ENCODE results near the gene GTF2E1.

Gene GTF2E1

GRCh38 chr3:120800625-120801024 is 58.1 kb downstream of the GTF2E1 start:
- Histone ChIP-seq H3K4me1 (ENCODE audit: control insufficient read depth, low read depth, low read length) (no peaks in the 10 kb centered on the region), H3K36me3 (ENCODE audit: control insufficient read depth, insufficient read depth, low read length) (no peaks in the 10 kb centered on the region), H3K27ac (ENCODE audit: low read depth, low read length) (no peak overlapping the region), H3K4me3 (ENCODE audit: low read length) (no peak overlapping the region), H2BK120ac (ENCODE audit: low read depth, low read length) (no peak overlapping the region), H3K23ac (ENCODE audit: low read length) (no peak overlapping the region), H3K4ac (ENCODE audit: low read depth, low read length) (no peak overlapping the region), H3K4me2 (ENCODE audit: low read length) (no peak overlapping the region), H3K79me2 (ENCODE audit: control insufficient read depth, insufficient read depth, low read length) (no peaks in the 10 kb centered on the region), H3K18ac (ENCODE audit: low read length) (no peak overlapping the region), H3K27me3 (ENCODE audit: insufficient read depth, low read length, poor library complexity) (no peaks in the 10 kb centered on the region), H2BK5ac (ENCODE audit: low read length) (no peak overlapping the region), H4K8ac (ENCODE audit: low read depth, low read length) (no peak overlapping the region), H3K56ac (ENCODE audit: low read length) (no peak overlapping the region), H3K79me1 (ENCODE audit: low read length) (no peaks in the 10 kb centered on the region), H2AK5ac (ENCODE audit: low read length) (no peak overlapping the region), H2BK15ac (replicated peaks; ENCODE audit: low read depth) (no peak overlapping the region), H4K5ac (ENCODE audit: low read length) (no peak overlapping the region), H3K9ac (ENCODE audit: low read length) (no peak overlapping the region)
- no peak for DNase-seq

GRCh38 chr3:120801484-120801883 is 58.9 kb downstream of the GTF2E1 start:
- Histone ChIP-seq H3K4me2 (ENCODE audit: low read length) (no peak overlapping the region), H2AK5ac (ENCODE audit: low read length) (no peak overlapping the region), H3K27ac (ENCODE audit: low read depth, low read length) (no peak overlapping the region), H3K4me1 (ENCODE audit: control insufficient read depth, low read depth, low read length) (no peaks in the 10 kb centered on the region), H3K4me3 (ENCODE audit: low read length) (no peak overlapping the region), H3K56ac (ENCODE audit: low read length) (no peak overlapping the region), H3K79me2 (ENCODE audit: control insufficient read depth, insufficient read depth, low read length) (no peaks in the 10 kb centered on the region), H3K4ac (ENCODE audit: low read depth, low read length) (no peak overlapping the region), H3K18ac (ENCODE audit: low read length) (no peak overlapping the region), H3K27me3 (ENCODE audit: insufficient read depth, low read length, poor library complexity) (no peaks in the 10 kb centered on the region), H2BK15ac (replicated peaks; ENCODE audit: low read depth) (no peak overlapping the region), H3K9ac (ENCODE audit: low read length) (no peak overlapping the region), H3K36me3 (ENCODE audit: control insufficient read depth, insufficient read depth, low read length) (no peaks in the 10 kb centered on the region), H2BK120ac (ENCODE audit: low read depth, low read length) (no peak overlapping the region), H4K8ac (ENCODE audit: low read depth, low read length) (no peak overlapping the region), H3K79me1 (ENCODE audit: low read length) (no peaks in the 10 kb centered on the region), H3K23ac (ENCODE audit: low read length) (no peak overlapping the region), H2BK5ac (ENCODE audit: low read length) (no peak overlapping the region), H4K5ac (ENCODE audit: low read length) (no peak overlapping the region)
- no CpG with 5 or more reads among the region's 2 CpGs for WGBS (ENCODE audit: extremely low coverage, insufficient coverage, low lambda C conversion rate)
- DNase-seq = no peak

DNA sequence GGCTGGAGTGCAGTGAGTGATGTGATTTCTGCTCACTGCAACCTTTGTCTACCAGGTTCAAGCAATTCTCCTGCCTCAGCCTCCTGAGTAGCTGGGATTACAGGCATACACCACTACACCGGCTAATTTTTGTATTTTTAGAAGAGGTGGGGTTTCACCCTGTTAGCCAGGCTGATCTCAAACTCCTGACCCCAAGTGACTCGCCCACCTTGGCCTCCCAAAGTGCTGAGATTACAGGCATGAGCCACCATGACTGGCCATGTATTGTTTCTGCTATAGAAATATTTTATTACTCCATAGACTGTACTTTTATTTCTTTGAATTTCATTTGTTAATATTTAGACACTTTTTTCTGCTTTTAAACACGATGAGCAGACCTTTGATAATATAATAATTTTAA is 60.4 kb downstream of the GTF2E1 start:
- no peaks in the 10 kb centered on the region for H3K79me1 ChIP-seq (ENCODE audit: low read length)
- H3K23ac ChIP-seq (ENCODE audit: low read length) = no peak overlapping the region
- no peak overlapping the region for H3K9ac ChIP-seq (ENCODE audit: low read length)
- no peaks in the 10 kb centered on the region for H3K36me3 ChIP-seq (ENCODE audit: control insufficient read depth, insufficient read depth, low read length)
- H3K4me3 ChIP-seq (ENCODE audit: low read length) = no peak overlapping the region
- H2AK5ac ChIP-seq (ENCODE audit: low read length) = no peak overlapping the region
- no peak overlapping the region for H3K27ac ChIP-seq (ENCODE audit: low read depth, low read length)
- H4K5ac ChIP-seq (ENCODE audit: low read length) = no peak overlapping the region
- H3K4me2 ChIP-seq (ENCODE audit: low read length) = no peak overlapping the region
- no peaks in the 10 kb centered on the region for H3K4me1 ChIP-seq (ENCODE audit: control insufficient read depth, low read depth, low read length)
- no peaks in the 10 kb centered on the region for H3K27me3 ChIP-seq (ENCODE audit: insufficient read depth, low read length, poor library complexity)
- H2BK5ac ChIP-seq (ENCODE audit: low read length) = no peak overlapping the region
- no peak overlapping the region for H4K8ac ChIP-seq (ENCODE audit: low read depth, low read length)
- no peak for DNase-seq
- H3K79me2 ChIP-seq (ENCODE audit: control insufficient read depth, insufficient read depth, low read length) = no peaks in the 10 kb centered on the region
- H2BK15ac ChIP-seq (replicated peaks; ENCODE audit: low read depth) = no peak overlapping the region
- no peak overlapping the region for H3K56ac ChIP-seq (ENCODE audit: low read length)
- H3K4ac ChIP-seq (ENCODE audit: low read depth, low read length) = no peak overlapping the region
- no peak overlapping the region for H3K18ac ChIP-seq (ENCODE audit: low read length)
- WGBS (ENCODE audit: extremely low coverage, insufficient coverage, low lambda C conversion rate) = no CpG with 5 or more reads among the region's 3 CpGs
- no peak overlapping the region for H2BK120ac ChIP-seq (ENCODE audit: low read depth, low read length)

- WGBS (ENCODE audit: extremely low coverage, insufficient coverage, low lambda C conversion rate) = no CpG with 5 or more reads among the region's 4 CpGs
- Histone ChIP-seq H3K56ac (ENCODE audit: low read length) (no peak overlapping the region), H2BK15ac (replicated peaks; ENCODE audit: low read depth) (no peak overlapping the region), H3K23ac (ENCODE audit: low read length) (no peak overlapping the region), H2BK120ac (ENCODE audit: low read depth, low read length) (no peak overlapping the region), H3K4me3 (ENCODE audit: low read length) (no peak overlapping the region), H3K9ac (ENCODE audit: low read length) (no peak overlapping the region), H3K4ac (ENCODE audit: low read depth, low read length) (no peak overlapping the region), H3K4me2 (ENCODE audit: low read length) (no peak overlapping the region), H2BK5ac (ENCODE audit: low read length) (no peak overlapping the region), H4K8ac (ENCODE audit: low read depth, low read length) (no peak overlapping the region), H3K4me1 (ENCODE audit: control insufficient read depth, low read depth, low read length) (no peaks in the 10 kb centered on the region), H3K18ac (ENCODE audit: low read length) (no peak overlapping the region), H3K27ac (ENCODE audit: low read depth, low read length) (no peak overlapping the region), H3K27me3 (ENCODE audit: insufficient read depth, low read length, poor library complexity) (no peaks in the 10 kb centered on the region), H4K5ac (ENCODE audit: low read length) (no peak overlapping the region), H2AK5ac (ENCODE audit: low read length) (no peak overlapping the region), H3K79me2 (ENCODE audit: control insufficient read depth, insufficient read depth, low read length) (no peaks in the 10 kb centered on the region), H3K79me1 (ENCODE audit: low read length) (no peaks in the 10 kb centered on the region), H3K36me3 (ENCODE audit: control insufficient read depth, insufficient read depth, low read length) (no peaks in the 10 kb centered on the region)
- no peak for DNase-seq
These were observed 74.2 kb downstream of the GTF2E1 start for GRCh38 chr3:120816728-120817127.

GRCh38 chr3:120820748-120821147 is 78.2 kb downstream of the GTF2E1 start:
- Histone ChIP-seq H3K4me3 (ENCODE audit: low read length) (no peak overlapping the region), H3K79me2 (ENCODE audit: control insufficient read depth, insufficient read depth, low read length) (no peaks in the 10 kb centered on the region), H3K36me3 (ENCODE audit: control insufficient read depth, insufficient read depth, low read length) (no peaks in the 10 kb centered on the region), H2BK15ac (replicated peaks; ENCODE audit: low read depth) (no peak overlapping the region), H3K4me1 (ENCODE audit: control insufficient read depth, low read depth, low read length) (no peaks in the 10 kb centered on the region), H4K8ac (ENCODE audit: low read depth, low read length) (no peak overlapping the region), H3K56ac (ENCODE audit: low read length) (no peak overlapping the region), H3K27me3 (ENCODE audit: insufficient read depth, low read length, poor library complexity) (no peaks in the 10 kb centered on the region), H3K23ac (ENCODE audit: low read length) (no peak overlapping the region), H3K4ac (ENCODE audit: low read depth, low read length) (no peak overlapping the region), H2BK5ac (ENCODE audit: low read length) (no peak overlapping the region), H2AK5ac (ENCODE audit: low read length) (no peak overlapping the region), H3K18ac (ENCODE audit: low read length) (no peak overlapping the region), H3K9ac (ENCODE audit: low read length) (no peak overlapping the region), H2BK120ac (ENCODE audit: low read depth, low read length) (no peak overlapping the region), H3K79me1 (ENCODE audit: low read length) (no peaks in the 10 kb centered on the region), H4K5ac (ENCODE audit: low read length) (no peak overlapping the region), H3K27ac (ENCODE audit: low read depth, low read length) (no peak overlapping the region), H3K4me2 (ENCODE audit: low read length) (no peak overlapping the region)
- no peak for DNase-seq
- no CpG with 5 or more reads among the region's 3 CpGs for WGBS (ENCODE audit: extremely low coverage, insufficient coverage, low lambda C conversion rate)

GRCh38 chr3:120821426-120821825 is 78.9 kb downstream of the GTF2E1 start:
- Histone ChIP-seq H3K23ac (ENCODE audit: low read length) (no peak overlapping the region), H3K18ac (ENCODE audit: low read length) (no peak overlapping the region), H3K27me3 (ENCODE audit: insufficient read depth, low read length, poor library complexity) (no peaks in the 10 kb centered on the region), H3K79me2 (ENCODE audit: control insufficient read depth, insufficient read depth, low read length) (no peaks in the 10 kb centered on the region), H3K4ac (ENCODE audit: low read depth, low read length) (no peak overlapping the region), H4K8ac (ENCODE audit: low read depth, low read length) (no peak overlapping the region), H3K9ac (ENCODE audit: low read length) (no peak overlapping the region), H3K56ac (ENCODE audit: low read length) (no peak overlapping the region), H2BK15ac (replicated peaks; ENCODE audit: low read depth) (no peak overlapping the region), H3K4me1 (ENCODE audit: control insufficient read depth, low read depth, low read length) (no peaks in the 10 kb centered on the region), H3K36me3 (ENCODE audit: control insufficient read depth, insufficient read depth, low read length) (no peaks in the 10 kb centered on the region), H2BK5ac (ENCODE audit: low read length) (no peak overlapping the region), H4K5ac (ENCODE audit: low read length) (no peak overlapping the region), H3K79me1 (ENCODE audit: low read length) (no peaks in the 10 kb centered on the region), H3K4me2 (ENCODE audit: low read length) (no peak overlapping the region), H2BK120ac (ENCODE audit: low read depth, low read length) (no peak overlapping the region), H3K27ac (ENCODE audit: low read depth, low read length) (no peak overlapping the region), H3K4me3 (ENCODE audit: low read length) (no peak overlapping the region), H2AK5ac (ENCODE audit: low read length) (no peak overlapping the region)
- no peak for DNase-seq
